AG20443 (cell line): ENCODE measurements around the gene VWA3B.
"Not testable (repeated sequence)": the region's sequence is repeated elsewhere in the genome, so short reads cannot be mapped to it uniquely, and the experiment has no call there.

Experiments
- DNase-seq: peaks from one replicate; pipeline ENCODE4 v3.0.0; 2012; ENCODE audit warnings: low spot score, mixed read lengths

VWA3B gene

DNA sequence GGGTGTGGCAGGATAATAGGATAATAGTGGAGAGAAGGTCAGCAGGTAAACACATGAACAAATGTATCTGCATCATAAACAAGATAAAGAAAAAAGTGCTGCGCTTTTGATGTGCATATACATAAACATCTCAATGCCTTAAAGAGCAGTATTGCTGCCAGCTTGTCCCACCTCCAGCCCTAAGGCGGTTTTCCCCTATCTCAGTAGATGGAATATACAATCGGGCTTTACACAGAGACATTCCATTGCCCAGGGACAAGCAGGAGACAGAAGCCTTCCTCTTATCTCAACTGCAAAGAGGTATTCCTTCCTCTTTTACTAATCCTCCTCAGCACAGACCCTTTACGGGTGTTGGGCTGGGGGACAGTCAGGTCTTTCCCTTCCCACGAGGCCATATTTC lies 43.1 kb downstream of the VWA3B start:
- DNase-seq: not testable (repeated sequence)

DNA sequence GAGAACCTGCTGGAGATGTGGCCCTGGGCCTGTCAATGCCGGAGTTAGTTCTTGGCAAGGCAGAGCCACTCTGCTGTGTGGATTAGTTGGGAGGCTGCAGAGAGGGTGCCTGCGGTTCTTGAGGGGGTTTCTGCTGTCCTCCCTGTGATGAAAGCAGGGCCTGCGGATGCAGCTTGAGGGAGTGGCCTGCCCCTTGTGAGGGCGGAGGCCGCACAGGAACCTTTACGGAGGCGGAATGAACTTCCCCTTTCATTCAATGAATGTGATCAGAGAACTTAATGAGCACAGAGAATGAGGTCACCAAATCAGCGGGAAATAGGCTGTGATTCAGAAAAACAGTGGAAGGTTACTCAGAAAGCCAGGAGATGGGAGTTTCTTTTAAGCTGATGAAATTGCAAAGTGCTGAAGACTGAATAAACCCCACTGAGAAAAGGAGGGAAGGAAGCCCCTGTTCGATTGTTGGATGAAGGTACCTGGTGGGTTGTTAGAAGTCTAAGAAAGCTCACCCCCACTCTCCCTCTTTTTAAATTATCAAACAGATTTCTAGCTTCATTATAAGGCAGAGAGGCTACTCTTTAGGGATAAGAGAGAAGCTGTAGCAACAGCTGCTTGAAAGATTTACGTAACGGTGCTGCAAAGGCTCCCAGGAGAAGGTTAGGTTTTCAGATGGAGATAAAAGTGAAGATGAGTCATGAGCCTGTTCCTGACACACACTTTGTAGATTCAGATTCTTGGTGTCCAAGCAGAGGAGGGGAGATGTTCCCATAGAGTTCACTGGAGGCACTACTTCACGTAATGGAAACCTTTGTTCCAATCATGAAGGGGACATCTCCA lies 47.4 kb downstream of the VWA3B start:
- no peak for DNase-seq

GRCh38 chr2:98137196-98137595 lies 50.2 kb downstream of the VWA3B start:
- DNase-seq: no peak

DNA sequence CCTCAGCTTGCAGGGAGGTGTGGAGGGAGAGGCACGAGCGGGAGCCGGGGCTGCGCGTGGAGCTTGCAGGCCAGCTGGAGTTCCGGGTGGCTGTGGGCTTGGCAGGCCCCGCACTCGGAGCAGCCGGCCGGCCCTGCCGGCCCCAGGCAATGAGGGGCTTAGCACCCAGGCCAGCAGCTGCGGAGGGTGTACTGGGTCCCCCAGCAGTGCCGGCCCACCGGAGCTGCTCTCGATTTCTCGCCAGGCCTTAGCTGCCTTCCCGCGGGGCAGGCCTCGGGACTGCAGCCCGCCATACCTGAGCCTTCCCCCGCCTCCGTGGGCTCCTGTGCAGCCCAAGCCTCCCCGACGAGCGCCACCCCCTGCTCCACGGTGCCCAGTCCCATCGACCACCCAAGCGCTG lies 52.0 kb downstream of the VWA3B start:
- not testable (repeated sequence) for DNase-seq

DNA sequence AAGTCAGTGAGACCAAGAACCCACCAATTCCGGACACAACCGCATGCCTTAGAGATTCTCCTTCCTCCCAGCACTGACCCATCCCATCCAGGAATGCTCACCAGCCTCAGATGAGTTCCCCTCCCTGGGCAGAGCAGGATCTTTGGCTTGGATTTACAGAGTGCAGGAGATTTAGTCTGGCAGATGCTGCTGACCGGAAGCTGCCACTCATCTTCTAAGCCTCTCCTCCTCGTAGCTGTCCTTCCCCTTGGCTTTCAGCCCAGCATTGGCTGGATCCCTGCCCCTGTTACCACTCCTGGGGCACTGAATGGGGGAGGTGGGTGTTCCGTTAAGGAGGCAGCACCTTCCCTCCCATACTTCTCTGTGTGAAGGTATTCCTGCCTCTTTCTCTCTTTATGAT lies 53.2 kb downstream of the VWA3B start:
- DNase-seq: no peak

- DNase-seq: no peak
Measured at GRCh38 chr2:98142106-98142791, 55.3 kb downstream of the VWA3B start.

DNA sequence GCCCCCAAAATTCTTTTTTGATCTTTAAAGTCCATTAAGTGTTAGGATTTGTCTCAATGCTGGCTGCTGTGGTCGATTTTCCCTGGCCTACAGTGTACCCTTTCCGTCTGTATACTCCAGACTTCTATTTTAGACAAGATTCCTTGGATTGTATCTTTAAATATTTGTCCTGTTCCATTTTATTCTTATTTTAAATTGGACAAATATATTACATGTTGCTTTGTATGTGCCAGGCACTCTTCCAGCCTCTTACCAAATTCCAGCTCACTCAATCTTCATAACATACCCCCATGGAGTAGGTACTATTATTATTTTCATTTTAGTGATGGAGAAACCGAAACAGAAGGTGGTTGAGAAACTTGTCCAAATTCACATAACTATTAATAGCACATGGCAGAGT lies 58.1 kb downstream of the VWA3B start:
- DNase-seq: no peak

- DNase-seq: not testable (repeated sequence)
Measured at GRCh38 chr2:98147900-98148299, 60.9 kb downstream of the VWA3B start.

GRCh38 chr2:98148595-98149332 lies 61.8 kb downstream of the VWA3B start:
- DNase-seq: no peak

DNA sequence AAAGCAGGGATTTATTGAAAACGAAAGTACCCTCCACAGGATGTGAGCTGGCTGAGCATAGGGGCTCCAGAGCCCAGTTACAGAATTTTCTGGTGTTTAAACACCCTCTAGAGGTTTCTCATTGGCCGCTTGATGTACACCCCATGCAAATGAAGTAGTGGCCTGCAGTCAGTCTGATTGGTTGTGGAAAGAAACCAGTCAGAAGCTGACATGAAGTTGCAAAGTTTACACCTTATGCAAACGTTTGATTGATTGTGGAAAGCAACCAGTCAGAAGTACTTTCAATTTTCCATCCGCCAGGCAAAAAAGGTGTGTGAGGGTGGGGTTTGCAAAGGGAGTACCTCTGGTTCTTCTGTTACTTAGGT lies 62.3 kb downstream of the VWA3B start:
- DNase-seq: peak; percentile 50

GRCh38 chr2:98153481-98153880 lies 66.5 kb downstream of the VWA3B start:
- no peak for DNase-seq

- DNase-seq: no peak
Measured at GRCh38 chr2:98155291-98155690, 68.3 kb downstream of the VWA3B start.

- no peak for DNase-seq
Measured at GRCh38 chr2:98155716-98156115, 68.7 kb downstream of the VWA3B start.

GRCh38 chr2:98156304-98156703 lies 69.3 kb downstream of the VWA3B start:
- DNase-seq: no peak

- no peak for DNase-seq
Measured at GRCh38 chr2:98157557-98157956, 70.6 kb downstream of the VWA3B start.

DNA sequence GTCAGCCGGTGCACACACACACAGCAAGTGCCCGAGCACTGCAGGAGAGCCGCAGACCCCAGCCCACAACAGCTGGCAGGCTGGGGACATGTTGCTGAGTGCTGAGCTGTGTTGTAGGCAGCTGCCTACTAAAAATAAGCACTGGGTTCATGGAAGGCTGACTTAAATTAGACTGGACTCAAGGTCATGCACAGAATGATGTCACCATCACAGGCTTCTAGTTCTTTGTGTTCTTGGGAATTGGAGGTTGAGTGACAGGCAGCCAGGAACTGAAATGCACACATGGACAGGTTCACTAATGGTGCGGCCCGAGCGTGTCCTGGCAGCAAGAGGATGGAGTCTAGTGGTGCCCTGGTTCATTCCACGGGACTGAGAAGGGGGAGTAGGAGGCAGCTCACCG lies 71.3 kb downstream of the VWA3B start:
- DNase-seq: no peak

- DNase-seq: no peak
Measured at GRCh38 chr2:98160554-98160953, 73.6 kb downstream of the VWA3B start.

GRCh38 chr2:98161186-98161585 lies 74.2 kb downstream of the VWA3B start:
- DNase-seq: no peak

GRCh38 chr2:98164256-98164655 lies 77.3 kb downstream of the VWA3B start:
- no peak for DNase-seq

- DNase-seq: no peak
Measured at GRCh38 chr2:98165516-98166071, 78.6 kb downstream of the VWA3B start.

DNA sequence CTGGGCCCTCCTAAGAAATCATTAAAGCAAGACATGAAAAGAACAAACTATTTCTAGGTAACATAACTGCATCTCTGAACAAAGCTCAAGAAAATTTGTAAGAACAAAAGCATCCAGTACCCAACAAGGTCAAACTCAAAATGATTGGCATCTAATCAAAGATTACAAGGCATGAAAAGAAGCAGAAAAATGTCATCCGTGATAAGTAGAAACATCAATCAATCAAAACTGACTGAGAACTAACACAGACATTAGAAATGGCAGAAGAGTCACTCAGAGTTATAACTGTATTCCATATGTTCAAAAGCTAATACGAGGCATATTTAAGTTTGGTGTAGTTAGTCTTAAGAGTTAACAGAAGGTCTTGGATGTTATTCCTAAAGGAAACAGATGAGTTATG lies 80.9 kb downstream of the VWA3B start:
- no peak for DNase-seq

DNA sequence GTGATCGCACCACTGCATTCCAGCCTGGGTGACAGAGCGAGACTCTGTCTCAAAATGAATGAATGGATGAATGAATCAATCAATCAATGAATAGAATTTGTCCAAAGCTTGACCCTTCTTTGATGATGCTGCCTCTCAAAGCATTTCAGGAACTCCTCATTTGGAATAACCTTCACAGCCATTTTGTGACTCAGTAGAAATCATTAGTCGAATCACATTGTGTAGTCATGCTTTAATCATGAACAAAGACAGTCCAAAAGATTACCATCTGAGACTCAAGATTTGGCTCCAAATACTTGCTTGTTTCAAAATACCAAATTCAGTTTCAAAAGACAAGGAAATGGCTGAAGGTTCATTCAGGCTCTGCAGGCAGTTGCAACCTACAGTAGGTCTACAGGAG lies 83.1 kb downstream of the VWA3B start:
- no peak for DNase-seq
